GM19468 (cell line): ENCODE data around the gene ANTXR1.

Experiments
- ATAC-seq: cut with Tn5 transposase; IDR thresholded peaks from one replicate; pipeline ENCODE4 v1.9.1; 2021; ENCODE audit warnings: mild to moderate bottlenecking, moderate library complexity, moderate number of reproducible peaks; ENCODE audit not compliant: unreplicated experiment; ENCODE audit errors: extremely low read depth

ANTXR1 gene

GRCh38 chr2:69152847-69153583 is 140.0 kb downstream of the ANTXR1 start:
- no peak for ATAC-seq

- ATAC-seq = no peak
Observed at GRCh38 chr2:69154106-69154505, 141.1 kb downstream of the ANTXR1 start.

GRCh38 chr2:69156624-69157023 is 143.6 kb downstream of the ANTXR1 start:
- no peak for ATAC-seq

GRCh38 chr2:69157441-69157840 is 144.5 kb downstream of the ANTXR1 start:
- no peak for ATAC-seq

- ATAC-seq = no peak
Observed at GRCh38 chr2:69159986-69160385, 147.0 kb downstream of the ANTXR1 start.

GRCh38 chr2:69162057-69162456 is 149.1 kb downstream of the ANTXR1 start:
- ATAC-seq = no peak

- ATAC-seq = no peak
Observed at GRCh38 chr2:69163109-69163508, 150.1 kb downstream of the ANTXR1 start.

GRCh38 chr2:69163556-69163955 is 150.6 kb downstream of the ANTXR1 start:
- no peak for ATAC-seq

- no peak for ATAC-seq
Observed at GRCh38 chr2:69164061-69164778, 151.2 kb downstream of the ANTXR1 start.

- ATAC-seq = no peak
Observed at GRCh38 chr2:69165091-69165880, 152.3 kb downstream of the ANTXR1 start.

GRCh38 chr2:69166465-69166811 is 153.5 kb downstream of the ANTXR1 start:
- ATAC-seq = no peak

- no peak for ATAC-seq
Observed at GRCh38 chr2:69166812-69167468, 154.0 kb downstream of the ANTXR1 start.

- no peak for ATAC-seq
Observed at GRCh38 chr2:69167469-69167822, 154.5 kb downstream of the ANTXR1 start.

- ATAC-seq = no peak
Observed at GRCh38 chr2:69168144-69168813, 155.3 kb downstream of the ANTXR1 start.

- no peak for ATAC-seq
Observed at GRCh38 chr2:69168950-69169654, 156.1 kb downstream of the ANTXR1 start.

- ATAC-seq = no peak
Observed at GRCh38 chr2:69169655-69170389, 156.8 kb downstream of the ANTXR1 start.

- ATAC-seq = no peak
Observed at GRCh38 chr2:69170661-69171060, 157.7 kb downstream of the ANTXR1 start.

GRCh38 chr2:69171116-69171896 is 158.3 kb downstream of the ANTXR1 start:
- ATAC-seq = no peak
